Stimulated activated CD8-positive, alpha-beta memory T cell treated with anti-CD3 and anti-CD28 coated beads, Interleukin-7, amount 100 ng/mL, for 1 hour (primary cell): ENCODE data around the gene ZNF398.
"Not testable (repeated sequence)": the region's sequence is repeated elsewhere in the genome, so short reads cannot be mapped to it uniquely, and the experiment has no call there.

Source experiments
- DNase-seq, 2 donors: peaks; one replicate each; pipeline ENCODE4 v3.0.0-alpha.2; 2020; ENCODE audit warnings: low read depth in 2 of 2

Gene ZNF398

GRCh38 chr7:149225656-149226055, 78.4 kb downstream of the ZNF398 start:
- no peak for DNase-seq

GRCh38 chr7:149226366-149226765, 79.1 kb downstream of the ZNF398 start:
- DNase-seq, result not testable (repeated sequence)

- DNase-seq, result no peak
Observed at GRCh38 chr7:149226840-149227494, 79.7 kb downstream of the ZNF398 start.

GRCh38 chr7:149228831-149229471, 81.7 kb downstream of the ZNF398 start:
- no peak for DNase-seq

GRCh38 chr7:149229526-149229925, 82.3 kb downstream of the ZNF398 start:
- DNase-seq, result no peak

GRCh38 chr7:149232362-149232761, 85.1 kb downstream of the ZNF398 start:
- no peak for DNase-seq
